ENCODE data around the gene IL2.

The IL2 gene

DNA sequence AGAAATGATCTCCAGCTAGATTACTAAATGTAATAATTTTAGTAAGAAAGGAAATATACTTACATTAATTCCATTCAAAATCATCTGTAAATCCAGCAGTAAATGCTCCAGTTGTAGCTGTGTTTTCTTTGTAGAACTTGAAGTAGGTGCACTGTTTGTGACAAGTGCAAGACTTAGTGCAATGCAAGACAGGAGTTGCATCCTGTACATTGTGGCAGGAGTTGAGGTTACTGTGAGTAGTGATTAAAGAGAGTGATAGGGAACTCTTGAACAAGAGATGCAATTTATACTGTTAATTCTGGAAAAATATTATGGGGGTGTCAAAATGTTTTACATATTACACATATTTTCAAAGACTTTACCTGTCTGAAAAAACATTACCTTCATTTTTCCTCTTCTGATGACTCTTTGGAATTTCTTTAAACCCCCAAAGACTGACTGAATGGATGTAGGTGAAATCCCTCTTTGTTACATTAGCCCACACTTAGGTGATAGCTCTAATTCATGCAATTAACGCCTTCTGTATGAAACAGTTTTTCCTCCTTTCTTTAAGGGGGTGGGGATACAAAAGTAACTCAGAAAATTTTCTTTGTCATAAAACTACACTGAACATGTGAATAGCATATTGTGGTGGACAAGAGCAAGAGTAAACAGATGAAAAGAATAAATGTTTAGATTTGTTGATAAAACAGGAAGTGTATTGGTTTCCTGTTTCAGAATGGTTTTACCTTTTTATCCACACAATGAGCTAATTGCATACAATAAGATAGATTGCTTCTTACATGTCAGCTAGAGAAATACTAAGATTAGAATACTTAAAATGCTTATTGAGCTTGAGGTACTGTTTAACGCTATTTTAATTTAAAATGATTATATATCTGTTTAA, at the start of gene IL2:
IL2 (minus strand) TSS at position 495 of the 886 bp plus-strand sequence; CDS start at position 210, 285 bp downstream.
- FAIRE-seq = no peak

DNA sequence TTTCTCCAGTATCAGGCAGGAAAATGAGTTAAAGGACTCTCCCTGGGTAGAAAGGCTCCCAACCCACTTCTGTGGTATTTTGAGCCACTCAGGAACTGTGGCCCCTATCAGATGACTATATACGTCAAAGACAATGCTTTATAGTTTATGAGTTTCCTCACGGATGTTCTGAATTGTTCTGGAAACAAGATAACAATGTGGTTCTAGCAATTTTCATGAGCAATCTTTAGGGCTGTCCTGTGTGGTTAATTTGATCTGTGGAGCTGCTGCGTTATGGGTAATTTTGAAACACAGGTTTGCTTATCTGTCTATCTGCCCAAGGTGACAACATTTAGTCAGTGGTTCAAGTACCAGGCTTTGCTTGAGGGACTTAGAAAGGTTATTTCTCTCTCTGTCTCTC, 46.7 kb upstream of the IL2 start:
- no peak for FAIRE-seq

DNA sequence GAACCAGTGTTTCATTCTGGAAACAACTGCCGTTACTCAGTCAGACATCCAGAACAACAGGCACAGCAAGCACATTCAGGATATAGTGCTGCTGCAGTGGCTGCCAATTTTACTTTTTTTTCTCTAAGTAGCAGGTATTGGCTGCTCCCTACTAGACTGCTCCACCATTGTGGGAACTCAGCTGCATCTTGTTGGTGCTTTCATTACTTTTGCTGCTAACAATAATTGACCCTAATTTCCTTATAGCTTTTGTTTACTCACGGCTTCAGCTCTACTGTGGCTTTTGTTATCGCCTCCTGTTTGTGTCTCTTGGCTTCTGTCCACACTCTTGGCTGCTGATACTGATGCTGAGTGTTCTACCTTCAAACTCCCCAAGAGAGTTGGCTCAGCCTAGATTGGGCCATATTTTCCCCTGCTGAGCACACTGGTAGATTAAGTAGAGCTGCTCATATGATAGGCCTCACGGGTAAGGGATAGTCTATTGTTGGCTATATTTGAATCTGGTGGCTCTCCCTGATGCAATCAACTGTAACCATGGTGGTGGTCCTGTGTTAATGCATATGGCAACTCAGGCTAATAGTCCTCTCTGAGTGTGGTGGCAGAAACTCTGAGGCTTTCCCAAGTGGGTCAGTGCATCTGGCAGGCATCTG, 44.5 kb upstream of the IL2 start:
- FAIRE-seq = no peak

DNA sequence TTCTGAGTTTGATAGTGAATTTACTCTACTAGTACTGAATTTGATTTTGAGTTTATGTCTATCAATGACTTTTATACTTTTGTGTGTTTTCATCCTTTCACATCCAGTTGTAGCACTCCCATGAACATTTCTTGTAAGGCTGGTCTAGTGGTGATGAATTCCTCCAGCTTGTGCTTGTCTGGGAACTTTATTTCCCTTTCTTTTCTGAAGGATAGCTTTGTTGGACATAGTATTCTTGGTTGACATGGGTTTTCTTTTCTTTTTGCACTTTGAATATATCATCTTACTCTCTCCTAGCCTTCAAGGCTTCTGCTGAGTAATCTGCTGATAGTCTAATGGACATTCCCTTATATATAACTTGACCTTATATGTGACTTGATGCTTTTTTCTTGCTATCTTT, 32.5 kb upstream of the IL2 start:
- no peak for FAIRE-seq

DNA sequence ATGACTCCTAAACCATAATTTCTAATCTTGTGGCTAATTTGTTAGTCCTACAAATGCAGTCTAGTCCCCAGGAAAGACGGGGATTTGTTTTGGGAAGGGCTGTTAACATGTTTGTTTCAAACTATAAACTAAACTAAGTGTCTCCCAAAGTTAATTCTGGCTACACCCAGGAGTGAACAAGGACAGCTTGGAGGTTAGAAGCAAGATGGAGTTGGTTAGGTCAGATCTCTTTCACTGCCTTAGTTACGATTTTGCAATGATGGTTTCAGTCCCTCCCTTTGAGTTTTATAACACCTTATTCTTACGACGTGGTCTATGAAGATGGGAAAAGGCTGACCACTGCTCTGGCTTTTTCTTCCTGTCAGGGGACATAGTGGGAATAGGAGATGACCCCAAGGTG, 27.0 kb upstream of the IL2 start:
- FAIRE-seq = no peak

DNA sequence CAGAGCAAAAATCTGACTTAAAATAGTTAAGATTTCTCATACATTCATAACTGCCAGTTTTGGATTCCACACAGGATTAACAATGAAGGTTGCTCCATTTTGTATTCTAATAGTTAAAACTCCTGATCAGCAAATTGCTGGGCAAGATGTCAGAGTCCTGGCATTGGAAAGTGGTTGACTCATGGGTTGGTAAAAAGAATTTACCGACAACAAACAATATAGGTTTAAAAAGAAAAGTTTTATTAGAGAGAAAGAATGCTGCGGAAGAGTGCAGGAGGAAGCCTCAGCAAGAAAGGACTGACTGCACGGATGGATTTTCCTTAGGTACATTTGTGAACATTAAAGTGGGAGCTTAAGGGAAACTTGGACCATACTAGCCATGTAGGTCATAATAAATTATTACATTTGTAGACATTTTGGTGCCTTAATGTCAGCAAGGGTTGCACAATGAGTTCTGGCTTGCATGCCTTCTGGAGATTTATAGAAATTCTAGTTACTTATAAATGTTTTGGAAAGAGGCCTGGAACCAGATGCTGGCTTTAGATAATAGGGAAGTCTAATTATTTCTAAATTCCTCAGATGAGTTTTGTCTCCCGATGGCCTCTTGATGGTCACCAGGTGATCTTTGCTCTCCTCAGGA, 25.4 kb upstream of the IL2 start:
- no peak for FAIRE-seq

DNA sequence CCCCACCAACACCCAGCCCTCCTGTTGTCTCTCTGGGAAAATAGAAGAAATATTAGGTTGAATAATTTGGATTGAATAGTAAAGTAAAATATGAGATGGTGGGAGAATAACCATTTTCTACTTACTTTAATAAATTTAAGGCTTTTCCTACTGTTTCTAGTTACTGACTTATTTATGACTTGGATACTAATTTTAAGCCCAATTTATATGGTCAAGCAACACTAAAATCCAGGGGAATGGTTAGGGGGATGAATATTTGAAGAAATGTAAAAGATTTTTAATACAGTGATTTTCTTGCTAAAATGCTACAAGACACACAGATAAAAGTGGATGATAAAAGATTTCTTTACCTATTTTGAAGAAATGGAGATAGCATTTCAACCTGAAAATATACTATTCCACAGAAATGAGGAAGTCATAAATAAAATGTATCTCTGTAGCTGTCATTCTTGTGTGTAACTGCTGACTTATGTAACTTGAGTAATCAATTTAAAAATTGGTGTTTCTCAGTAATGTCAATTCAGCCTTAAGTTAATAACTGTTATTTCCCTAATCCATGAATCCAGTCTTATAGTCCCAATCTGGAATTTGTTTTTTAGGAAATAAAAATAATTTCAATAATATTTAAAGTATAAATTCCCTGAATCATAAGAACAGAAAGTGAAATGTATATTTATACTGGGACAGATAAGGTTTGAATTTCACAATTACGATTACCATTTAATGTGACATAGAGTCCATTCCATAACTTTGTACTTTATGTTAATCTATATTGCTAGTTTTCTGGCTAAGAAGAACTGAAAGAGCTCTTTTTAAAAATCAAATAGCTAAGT, 24.3 kb upstream of the IL2 start:
- no peak for FAIRE-seq

DNA sequence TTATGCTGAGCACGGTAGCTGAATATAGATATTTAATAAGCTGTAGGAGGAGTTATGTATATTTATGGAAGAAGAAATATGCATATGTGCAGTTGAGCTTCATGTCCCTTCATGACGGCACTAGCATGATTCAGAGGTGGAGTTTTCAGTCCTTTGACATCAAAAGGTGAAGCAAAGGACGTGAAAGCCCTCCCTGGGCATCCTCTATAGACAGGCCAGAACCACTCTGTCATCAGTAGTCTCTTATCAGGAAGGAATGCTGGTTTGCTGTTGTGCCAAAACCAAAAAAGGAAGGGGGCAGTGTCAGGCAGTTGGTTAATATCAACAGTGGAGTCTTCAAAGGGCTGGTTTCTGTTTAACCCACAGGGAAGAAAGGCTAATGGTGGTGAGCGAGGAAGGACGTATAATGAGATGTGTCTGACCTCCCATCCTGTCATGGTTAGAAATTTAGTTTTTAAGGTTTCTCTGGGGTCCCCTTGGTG, 23.5 kb upstream of the IL2 start:
- FAIRE-seq = no peak

DNA sequence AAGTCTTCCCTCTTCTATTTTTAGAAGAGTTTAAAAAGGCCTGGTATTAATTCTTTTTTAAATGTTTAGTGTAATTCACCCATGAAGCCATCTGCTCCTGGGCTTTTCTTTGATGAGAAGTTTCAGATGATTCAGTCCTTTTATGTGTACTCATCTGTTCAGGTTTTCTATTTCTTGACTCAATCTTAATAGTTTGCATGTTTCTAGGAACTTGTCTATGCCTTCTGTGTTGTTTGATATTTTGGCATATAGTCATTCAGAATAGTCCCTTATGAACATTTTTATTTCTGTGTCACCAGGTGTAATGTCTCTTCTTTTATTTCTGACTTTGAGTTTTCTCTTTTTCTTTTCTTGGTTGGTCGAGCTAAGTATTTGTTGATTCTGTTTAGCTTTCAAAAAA, 20.2 kb upstream of the IL2 start:
- FAIRE-seq = no peak

DNA sequence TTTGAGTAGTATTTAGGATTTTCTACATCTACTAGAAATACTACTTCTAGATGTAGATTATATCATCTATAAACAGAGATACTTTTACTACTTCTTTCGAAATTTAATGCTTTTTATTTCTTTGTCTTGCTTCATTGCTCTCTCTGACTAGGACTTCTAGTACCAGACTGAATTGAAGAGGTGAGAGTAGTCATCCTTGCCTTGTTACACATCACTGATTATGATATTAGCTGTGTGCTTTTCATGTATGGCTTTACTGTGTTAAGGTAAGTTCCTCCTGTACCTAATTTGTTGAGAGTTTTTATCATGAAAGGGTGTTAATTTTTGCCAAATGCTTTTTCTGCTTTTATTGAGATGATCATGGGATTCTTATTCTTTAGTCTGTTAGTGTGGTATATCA, 19.6 kb upstream of the IL2 start:
- FAIRE-seq = no peak

DNA sequence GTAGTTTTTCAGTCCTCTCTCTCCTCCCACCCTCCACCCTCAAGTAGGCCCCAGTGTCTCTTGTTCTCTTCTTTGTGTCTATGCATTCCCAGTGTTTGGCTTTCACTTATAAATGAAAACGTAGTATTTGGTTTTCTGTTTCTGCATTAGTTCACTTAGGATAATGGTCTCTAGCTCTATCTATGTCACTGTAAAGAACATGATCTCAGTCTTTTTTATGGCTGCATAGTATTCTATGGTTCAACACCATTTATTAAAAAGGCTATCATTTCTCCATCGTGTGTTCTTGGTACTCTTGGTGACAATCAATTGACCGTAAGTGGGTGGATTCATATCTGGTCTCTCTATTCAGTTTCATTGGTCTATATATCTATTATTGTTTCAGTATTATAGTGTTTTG, 18.7 kb upstream of the IL2 start:
- FAIRE-seq = no peak

DNA sequence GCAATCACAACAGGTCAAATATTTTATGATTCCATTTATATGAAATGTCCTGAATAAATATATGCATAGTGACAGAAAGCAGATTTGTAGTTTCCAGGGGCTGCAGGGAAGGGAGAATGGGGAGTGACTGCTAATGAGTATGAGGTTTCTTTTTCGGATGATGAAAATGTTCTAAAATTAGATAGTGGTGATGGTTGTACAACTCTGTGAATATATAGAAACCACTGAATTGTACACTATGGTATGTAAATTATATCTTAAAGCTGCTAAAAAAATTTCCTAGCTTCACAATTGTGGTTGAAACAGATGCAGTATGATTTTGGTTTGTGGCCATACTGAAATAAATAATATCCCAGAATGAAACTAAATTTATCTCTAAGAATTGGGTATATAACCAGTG, 12.9 kb upstream of the IL2 start:
- no peak for FAIRE-seq

DNA sequence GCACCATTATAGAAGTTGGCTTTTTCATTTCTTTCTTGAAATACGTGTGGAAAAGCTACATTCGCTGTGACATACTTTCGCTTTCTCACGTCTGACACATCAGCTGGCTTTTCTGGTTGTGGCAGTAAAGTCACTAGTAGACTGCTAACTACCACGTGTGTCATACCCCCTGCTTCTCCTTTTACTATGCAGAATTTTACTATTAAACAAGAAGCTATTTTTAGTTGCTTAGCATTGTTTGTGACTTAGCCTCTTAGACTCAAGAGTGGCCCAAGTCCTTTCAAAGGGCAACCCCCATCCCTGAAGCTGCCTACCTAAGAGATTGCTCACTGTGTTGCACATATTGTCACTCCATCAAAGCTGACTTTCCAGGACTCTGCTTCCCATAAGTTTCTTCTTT, 2.1 kb upstream of the IL2 start:
- FAIRE-seq = no peak

DNA sequence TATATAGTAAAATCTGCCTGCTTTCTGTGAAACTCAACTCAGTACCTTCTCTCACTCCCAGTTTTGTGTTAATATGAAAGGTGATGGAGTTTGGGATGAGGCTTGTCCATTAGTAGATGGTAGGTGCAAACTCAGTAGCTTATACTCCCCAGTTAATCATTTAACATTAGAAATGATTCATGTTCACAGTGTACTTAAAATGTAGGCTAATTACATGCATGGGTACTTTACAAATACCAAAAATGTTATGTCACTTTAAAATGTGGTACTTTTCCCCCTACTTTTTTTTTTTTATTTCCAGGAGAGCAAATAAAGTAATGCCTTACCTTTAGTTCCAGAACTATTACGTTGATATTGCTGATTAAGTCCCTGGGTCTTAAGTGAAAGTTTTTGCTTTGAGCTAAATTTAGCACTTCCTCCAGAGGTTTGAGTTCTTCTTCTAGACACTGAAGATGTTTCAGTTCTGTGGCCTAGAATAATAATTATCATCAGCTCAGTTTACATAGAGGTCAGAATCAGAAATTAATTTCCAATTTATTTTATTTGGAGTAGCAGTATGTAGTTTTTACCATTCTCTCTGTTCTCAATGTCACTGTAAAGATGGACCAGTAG, 3.0 kb downstream of the IL2 start:
- no peak for FAIRE-seq

DNA sequence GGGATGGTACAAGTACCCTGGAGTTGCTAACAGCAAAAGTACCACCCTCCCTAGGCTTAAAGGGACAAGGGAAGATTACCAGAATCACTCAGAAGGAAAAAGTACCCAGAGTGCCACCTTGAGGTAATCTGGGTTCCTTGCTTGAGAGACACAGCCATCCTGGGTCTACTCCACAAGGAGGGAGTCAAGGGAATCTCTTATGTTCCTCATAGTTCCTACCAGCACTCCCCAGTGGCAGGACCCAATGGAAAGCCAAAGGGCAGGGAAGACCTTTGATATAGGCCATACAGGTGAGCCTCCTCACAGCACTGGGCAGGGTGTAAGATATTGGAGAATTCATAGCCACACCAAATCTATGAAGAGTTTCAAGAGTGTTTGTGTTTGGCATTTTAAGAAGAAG, 5.7 kb downstream of the IL2 start:
- FAIRE-seq = no peak

DNA sequence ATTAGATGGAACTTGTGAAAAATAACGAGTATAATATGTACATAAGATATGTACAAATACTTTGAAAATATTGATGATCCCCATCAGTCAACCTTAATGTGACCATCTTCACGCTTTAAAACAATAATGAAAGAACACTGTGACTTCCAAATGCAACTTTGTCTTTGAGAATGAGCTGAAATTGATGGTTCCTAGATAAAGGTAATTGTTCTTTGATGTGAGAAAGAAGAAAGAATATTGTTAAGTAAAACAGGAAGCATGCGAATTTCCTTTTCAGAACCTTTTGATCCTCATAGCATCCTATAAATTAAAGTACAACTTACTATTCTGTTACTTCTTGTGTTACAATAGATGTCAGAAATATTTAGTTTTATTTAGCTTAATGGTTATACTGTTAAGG, 22.2 kb downstream of the IL2 start:
- no peak for FAIRE-seq

DNA sequence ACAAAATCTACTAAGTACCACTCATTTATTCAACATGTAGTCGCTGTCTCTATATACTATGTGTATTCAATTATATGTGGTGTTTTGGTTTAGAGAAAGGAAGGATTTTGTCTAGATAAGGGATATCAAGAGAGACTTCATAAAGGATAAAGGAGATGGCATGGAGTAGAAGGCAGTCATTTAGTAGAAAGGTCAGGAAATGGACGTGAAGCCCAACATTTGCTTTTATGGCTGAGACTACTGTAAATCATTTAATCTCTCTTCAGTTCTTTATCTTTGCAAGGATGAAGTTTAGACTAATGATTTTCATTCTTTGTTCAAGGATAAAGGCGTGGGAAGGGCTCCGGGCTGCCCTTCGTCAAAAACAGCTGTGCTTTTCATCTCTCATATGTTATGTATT, 25.2 kb downstream of the IL2 start:
- FAIRE-seq = no peak

DNA sequence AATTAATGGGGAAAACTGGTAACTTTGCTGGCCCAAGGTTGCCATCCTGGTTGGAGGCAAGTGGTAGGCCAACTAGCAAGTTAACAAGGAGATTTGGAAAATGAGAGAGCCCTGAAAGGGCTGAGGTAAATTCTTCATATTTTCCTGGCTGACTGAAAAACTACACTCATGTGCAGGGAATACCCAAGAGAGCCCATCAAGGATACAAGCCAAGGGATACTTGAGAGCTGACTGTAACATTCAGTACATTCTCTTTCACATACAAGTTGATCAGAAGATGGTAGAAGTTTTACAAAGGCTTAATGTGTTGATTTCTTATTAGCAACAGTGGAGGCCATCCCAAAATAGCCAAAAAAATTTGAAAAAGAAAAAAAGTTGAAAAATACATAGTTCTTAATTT, 33.3 kb downstream of the IL2 start:
- FAIRE-seq = no peak

DNA sequence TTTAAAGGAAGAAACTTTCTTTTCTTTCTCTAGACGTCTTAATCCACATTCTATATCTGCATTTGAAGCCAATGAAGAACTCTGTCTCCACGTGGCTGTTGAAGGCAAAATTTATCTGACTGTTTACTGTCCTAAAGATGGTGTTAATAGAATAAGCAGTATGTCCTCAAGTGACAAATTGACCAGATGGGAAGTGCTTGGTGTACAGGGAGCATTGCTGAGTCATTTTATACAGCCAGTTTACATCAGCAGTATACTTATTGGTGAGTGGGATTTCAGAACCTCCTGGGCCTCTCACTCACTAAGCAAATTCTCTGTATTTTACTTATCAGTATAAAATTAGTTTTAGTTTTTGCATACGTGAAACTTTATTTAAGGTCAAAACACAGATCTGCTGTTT, 44.0 kb downstream of the IL2 start:
- no peak for FAIRE-seq

DNA sequence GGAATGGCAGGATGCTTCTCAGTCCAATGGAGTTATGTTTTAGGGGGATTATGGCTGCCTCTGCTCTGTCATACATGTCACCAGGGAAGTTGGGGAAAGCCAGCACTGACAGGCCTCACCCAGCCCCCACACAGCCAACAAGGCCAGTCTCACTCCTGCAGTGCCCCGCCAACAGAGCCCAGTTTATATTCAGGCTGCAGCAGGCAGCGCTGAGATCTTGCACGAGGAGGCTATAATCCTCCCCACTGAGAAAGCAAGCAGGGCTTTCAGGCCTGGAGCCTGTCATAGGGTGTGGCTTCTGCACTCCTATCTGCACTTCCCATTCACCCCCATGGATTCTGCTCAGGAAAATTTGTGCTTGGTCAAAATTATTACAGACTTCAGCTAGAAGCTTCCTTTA, 52.7 kb downstream of the IL2 start:
- no peak for FAIRE-seq
